GM19452 (cell line): ENCODE results near the gene PTTG1IP2.

Experiments
- ATAC-seq: cut with Tn5 transposase; IDR thresholded peaks from one replicate; pipeline ENCODE4 v1.9.1; 2021; ENCODE audit not compliant: unreplicated experiment

Gene PTTG1IP2

DNA sequence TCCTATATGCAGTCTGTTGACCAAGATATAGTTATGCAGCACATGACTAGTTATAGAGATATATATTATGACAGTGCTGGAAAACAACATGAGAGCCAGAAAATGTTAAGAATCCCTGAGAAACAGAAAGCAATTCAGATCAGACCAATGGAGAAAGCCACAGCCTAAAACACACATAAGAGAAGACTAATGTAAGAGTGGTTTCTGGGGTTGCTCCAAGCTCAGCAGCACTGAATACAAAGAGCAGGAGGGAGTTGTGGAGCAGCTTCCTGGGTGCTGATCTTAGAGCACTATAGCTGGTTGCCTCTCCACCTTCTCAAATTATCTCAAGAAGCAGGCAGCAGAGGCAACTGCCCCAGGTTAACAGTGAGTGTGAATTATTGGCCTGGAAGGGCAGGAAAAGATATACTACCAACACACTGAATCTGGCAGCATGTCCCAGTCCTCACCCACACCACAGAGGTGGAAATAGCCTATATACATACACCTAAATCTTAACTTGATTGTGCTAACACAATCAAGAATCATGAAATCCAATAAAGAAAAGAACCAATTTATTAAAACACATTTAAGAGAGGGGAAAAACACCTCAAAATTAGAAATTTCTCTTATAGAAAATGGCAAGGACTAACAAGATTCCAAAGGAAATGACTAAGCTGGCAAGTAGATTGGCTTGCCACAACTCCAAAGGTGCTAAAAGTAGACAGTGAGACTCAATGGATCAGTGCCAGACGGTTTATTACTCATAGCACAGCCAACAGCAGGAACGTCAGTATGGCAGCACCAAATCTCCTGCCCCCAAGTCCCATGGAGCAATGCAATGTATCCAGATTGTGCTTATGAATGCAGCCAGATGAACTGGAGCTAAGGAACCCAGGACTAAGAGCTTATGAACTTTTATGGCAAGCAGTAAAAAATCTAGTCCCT, 5.1 kb downstream of the PTTG1IP2 start:
- ATAC-seq = no peak

DNA sequence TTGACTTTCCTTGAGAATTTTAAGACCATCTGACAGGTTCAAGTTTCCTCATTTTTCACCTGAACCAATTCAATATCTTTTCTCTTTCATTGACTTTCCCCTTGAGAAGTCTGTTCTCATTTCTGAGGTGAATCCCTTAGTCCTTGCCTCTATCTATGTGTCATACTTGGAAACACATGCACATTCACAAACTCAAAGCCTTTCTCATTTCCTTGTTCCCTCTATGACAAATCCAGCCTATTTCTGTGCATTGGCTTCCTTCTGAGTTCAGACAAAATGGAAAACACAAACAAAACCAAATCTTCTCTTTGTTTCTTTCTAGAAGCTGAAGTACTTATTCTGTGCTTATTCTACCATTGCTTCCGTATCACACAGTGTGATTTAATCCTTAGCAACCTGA, 13.8 kb downstream of the PTTG1IP2 start:
- no peak for ATAC-seq

DNA sequence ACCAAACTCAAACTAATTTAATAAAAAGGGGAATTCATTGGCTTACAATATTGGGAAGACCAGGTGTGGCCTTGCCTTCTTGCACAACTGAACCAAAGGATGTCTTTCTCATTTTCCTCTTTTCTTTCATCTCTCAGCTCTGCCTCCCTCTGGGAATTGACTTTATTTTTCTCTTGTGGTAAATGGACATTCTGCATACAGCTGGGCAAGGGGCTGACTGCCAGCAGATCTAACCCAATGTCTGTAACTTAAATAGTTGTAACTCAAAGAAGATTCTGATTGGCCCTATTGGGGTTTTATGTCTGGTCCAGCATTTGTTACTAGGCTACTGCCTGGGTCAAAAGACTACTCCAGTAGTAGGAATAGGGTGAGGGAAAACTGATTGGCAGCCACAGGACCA, 15.3 kb downstream of the PTTG1IP2 start:
- ATAC-seq = no peak

DNA sequence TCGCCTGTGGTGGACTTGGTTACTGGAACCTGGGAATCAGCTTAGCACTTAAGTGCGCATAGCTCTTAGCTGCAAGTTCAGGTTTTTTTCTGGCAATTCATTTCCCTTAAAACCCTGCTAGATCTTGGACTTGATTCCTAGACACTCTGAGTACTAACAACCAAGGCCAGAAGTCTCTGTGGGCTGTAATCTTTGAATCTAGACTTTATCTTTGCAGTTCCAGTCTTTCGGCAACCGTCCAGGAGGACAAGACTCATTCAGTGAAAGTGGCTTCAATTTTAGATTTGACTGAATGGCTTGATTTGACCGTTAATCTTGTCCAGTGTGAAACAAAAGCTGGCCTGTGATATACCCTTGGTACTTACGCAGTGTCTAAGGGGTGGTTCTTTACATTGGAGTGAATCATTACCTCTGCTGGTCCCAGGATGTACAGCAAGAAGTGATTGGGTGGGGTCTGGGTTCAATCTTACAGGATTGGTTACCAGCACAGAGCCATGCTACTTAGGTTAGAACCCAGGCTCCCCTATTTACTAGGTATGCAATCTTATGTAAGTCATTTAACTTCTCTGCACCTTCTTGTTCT, 16.4 kb downstream of the PTTG1IP2 start:
- ATAC-seq = no peak

DNA sequence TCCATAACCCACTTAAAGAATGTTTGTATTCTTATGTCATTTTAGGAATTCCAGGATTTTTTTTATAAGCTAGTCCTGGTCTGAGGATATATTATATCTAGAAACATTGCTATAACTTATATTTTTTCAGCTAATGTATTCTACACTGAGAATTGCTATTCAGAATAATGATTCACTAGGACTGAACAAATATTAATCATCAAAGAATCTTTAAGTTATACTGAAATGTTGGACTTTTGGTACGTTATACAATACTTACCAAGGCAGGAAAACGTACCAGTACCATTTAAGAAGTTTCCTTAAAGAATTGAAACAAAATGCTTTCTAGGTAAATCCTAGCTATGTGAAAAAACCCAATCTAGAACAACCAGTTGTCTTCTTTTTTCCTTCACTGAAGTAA, 18.4 kb downstream of the PTTG1IP2 start:
- no peak for ATAC-seq

DNA sequence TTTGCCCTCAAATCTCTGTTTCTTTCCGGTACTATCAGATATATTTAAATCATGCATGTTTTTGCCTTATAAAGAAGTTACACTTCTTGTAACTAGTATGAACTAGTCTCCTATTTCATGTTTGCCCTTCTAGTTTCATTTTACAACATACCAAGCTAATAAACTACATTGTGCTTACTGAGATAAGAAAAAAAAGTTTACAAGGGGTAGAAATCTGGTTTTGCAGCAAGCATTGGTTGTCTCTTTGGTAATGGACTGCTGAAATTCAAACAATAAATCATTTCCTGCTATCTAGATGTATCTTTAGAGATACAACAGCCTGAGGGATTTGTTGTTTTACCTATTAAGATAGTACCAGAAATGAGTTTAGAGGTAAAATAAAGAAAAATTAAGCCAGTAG, 18.8 kb downstream of the PTTG1IP2 start:
- no peak for ATAC-seq

DNA sequence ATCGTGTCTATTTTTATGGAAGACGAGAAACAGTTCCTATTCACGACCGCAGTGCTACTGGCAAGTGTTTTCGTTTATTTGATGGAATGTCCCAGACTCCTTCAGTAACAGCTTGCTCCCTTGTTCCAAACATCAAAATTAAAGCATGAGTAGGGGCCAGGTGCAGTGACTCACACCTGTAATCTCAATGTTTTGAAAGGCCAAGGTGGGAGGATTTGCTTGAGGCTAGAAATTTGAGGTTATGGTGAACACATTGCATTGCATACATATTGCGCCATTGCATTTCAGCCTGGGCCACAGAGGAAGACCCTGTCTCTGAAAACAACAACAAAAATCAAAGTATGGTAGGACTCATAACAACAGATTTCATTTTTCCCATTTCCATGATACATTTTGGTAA, 22.8 kb downstream of the PTTG1IP2 start:
- ATAC-seq = no peak

DNA sequence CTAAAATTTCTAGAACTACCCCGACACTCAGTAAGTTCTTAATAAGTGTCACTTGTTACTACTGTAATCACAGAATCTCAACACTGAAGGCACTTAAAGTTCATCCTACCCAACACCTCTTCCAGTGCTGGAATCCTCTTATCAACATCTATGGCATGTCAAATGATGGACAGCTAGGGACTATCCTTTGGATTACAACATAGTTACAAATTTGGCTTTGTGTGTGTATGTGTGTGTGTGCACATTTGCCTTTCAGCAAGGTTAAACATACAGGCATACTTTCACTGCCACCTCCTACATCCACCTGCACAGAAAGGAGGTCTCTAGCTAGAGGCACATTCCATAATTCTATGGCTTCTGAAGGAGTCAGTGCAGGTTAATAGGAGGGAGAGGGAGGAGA, 25.8 kb downstream of the PTTG1IP2 start:
- ATAC-seq = no peak

DNA sequence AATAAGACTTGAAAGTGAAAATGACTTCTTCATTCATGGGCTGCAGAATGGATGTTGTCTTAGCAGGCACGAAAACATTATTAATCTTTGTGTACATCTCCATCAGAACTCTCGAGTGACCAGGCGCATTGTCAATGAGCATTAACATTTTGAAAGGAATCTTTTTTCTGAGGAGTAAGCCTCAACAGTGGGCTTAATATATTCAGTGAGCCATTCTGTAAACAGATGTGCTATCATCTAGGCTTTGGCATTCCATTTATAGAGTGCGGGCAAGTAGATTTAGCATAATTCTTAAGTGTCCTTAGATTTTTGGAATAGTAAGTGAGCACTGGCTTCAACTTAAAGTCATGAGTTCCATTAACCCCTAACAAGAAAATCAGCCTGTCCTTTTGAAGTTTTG, 33.1 kb downstream of the PTTG1IP2 start:
- ATAC-seq = no peak

DNA sequence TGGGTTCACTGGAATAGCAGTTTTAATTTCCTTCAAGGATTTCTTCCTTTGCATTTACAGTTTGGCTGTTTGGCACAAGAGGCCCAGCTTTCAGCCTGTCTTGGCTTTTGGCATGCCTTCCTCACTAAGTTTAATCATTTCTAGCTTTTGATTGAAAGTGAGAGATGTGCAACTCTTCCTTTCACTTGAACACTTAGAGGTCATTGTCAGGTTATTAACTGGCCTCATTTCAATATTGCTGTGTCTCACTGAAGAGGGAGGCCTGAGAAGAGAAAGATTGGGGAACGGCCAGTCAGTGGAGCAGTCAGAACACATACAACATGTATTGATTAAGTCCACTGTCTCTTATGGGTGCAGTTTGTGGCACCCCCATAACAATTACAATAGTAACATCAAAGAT, 33.9 kb downstream of the PTTG1IP2 start:
- no peak for ATAC-seq

DNA sequence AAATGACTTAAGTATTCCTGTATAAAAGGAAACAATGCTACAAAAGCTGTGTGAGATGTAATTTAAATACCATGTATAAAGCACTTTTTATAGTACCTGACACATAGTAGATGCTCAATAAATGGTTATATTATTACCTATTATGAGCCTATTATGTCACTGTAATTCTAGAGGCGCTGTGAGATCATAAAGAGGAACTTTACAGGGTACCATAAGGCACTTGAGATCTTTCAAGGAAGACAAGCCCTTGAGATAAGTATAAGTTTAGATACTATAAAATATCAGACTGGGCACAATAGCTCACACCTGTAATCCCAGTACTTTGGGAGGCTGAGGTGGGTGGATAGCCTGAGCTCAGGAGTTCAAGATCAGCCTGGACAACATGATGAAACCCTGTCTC, 38.3 kb downstream of the PTTG1IP2 start:
- no peak for ATAC-seq

DNA sequence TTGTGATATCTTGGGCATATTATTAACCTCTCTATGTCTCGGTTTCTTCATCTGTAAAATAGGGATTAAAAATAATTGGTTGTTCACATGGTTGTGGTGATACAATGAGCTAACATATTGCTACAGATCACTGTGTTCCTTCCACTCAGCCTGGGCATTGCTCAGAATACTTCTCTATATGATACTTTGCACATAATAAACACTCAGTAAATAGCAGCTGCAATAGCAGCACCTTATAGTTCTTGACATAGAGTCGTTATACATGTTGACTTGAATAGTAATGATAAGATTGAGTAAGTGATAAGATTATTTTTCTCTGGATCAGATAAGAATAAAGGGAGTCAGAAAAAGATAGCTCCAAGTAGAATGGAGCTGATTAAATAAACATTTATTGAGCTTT, 42.3 kb downstream of the PTTG1IP2 start:
- no peak for ATAC-seq

DNA sequence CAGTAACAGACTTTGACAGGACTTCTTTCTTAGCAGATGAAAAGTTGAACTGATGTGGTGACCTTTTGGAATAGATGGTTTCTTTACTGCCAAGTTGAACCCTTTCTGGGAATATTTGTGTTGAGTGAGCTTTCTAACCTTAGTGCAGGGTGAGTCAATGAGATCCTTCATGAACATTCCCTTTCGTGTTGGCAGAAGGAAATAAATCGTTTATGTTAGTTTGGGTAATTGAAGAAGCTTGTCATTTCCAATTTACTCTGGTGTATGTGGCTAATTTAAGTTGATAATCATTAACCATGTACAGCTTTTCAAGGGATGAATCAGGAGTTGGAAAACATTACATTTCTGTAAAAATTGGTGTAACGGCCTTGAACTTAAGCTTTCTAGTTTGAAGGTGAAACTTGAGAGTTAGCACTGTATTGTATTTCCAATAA, 43.4 kb downstream of the PTTG1IP2 start:
- ATAC-seq = no peak

DNA sequence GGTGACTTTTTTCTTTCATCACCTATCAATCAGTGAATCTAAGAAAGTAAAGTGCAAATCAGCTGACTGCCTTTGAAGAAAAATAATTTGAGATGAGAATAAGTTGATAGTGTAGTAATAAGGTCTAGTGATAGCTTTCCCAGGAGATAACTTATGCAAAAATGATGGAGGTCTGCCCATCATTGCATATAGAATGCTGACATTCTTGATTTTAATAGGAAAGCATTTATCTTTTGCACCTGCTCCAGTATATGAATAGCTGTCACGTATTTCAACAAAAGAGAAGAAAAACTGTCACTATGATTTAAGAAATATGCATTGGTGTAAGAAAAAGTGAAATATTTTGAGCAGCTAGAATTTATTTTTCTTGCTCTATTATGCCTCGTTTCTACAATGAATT, 46.8 kb downstream of the PTTG1IP2 start:
- no peak for ATAC-seq

DNA sequence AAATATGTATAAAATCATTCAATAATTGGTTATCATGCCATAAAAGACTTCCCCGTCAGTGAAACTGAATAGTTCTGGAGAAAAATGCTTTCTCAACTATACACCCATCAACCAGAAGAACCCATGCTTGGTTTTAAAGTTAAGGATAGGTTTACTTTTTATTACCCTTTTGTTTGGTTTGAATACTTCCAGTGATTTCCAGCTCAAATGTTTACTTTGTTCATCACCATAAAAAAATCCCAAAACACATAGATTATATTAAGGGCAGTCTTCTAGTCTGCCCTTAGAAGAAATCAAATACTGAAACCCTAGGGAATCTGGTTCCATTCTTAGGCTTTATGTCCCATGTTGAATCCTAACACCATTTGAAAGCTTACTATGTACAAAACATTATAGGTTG, 49.2 kb downstream of the PTTG1IP2 start:
- ATAC-seq = no peak

DNA sequence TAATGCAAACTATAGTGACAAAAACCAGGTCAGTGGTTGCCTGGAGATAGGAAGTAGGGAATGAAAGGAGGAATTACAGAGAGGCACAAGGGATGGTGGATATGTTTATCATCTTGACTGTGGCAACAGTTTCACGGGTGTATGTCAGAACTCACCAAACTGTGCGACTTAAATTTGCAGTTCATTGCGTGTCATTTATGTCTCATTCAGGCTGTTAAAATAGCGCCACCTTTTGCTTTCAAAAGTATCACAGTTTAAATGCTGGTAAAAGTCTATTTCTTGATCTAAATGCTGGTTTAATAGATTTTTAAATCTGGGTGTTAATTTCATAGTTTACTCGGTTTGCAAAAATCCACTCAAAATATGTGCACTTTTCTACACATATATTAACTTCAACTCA, 51.0 kb downstream of the PTTG1IP2 start:
- ATAC-seq = no peak

DNA sequence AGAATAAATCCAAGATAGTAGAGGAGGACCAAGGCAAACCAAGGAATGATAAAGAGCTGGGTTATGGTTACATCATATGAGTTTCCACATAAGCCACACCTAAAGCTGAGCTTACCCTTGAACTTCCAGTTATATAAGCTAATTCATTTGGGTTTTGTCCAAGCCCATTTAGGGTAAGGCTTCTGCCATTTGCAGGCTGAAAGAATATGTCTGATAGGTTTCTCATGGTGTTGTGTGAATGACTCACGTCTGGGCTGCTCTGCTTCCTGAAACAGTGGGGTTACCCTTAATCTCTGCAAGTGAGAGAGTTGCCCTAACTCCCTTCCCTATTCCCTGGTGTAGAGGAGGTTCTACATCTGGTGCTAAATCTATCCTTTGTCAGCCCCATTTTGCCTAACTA, 60.8 kb downstream of the PTTG1IP2 start:
- no peak for ATAC-seq

DNA sequence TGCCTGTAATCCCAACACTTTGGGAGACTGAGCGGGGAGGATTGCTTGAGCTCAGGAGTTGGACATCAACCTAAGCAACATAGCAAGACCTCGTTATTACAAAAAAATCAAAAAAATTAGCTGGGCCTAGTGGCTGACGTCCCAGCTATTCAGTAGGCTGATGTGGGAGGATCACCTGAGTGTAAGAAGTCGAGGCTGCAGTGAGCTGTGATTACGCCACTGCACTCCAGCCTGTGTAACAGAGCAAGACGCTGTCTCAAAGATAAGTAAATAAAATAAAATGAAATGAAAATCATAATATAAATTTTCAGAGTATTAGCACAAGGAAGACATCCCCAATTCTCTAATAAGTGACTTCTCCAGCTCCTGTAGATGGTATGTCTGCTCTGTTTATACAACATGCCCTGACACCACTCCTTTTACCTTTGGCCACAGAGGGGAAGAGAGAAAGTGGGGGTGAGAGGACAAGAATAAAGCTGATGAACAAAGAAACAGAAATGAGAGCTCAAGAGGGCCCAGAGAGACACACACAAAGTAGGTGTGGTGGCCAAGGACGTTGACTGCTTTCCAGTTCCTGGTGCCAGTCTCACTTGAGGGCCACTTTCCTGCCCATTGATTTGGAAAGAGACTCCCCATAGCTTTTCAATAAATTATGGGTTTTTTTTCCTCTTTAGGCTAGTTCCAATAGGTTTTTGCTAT, 62.9 kb downstream of the PTTG1IP2 start:
- ATAC-seq = peak; percentile 51

DNA sequence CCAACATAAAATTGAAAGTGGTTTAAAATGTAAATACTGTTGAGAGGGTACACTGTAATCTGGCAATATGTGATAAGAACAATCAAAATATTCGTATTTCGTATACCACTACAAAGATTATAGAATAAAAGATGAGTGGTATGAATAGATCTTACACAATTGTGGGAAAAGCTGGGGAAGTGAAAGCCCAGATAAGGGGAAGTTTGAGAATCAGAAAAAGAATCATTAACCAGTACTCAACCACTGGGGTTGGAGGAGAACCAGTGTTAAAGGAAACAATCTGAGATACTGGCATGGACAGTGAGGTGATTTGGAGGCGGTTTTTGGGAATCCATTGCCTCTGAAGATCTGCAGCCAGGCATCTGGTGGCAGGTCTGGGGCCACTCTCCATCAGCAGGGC, 67.0 kb downstream of the PTTG1IP2 start:
- ATAC-seq = peak; percentile 75

DNA sequence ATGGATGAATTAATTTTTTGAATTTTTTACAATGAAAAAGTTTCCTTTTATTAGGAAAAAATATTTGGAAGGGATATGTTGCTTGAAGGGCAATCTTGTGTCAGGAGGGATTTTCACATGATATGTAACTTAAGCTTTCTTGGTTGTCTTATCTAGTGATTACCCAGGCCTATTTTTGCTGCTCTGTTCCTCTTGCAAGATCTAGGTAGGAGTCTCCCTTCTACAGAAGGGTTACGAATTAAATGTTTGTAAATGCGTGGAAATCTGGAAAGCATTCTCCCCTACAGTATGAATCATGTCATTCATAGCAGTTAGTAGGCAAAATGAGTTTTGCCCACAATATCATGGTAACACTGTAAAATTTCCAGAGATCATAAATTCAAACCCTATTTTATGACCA, 69.0 kb downstream of the PTTG1IP2 start:
- ATAC-seq = no peak

DNA sequence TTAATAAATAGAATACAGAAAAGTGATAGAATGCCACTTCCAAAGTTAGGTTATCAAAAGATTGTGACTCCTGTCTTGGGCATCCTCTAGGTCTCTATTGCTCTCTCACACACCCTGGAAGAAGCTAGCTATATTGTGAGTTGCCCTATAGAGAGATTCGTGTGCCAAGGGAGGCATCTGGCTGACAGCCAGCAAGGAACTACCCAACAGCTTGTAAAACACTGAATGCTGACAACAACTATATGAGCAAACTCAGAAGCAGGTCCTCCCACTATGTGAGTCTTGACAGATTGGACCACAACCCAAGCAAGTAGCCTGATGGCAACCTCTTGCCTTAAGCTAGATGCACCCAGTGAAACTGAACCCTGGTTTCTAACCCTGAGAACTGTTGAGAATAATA, 71.0 kb downstream of the PTTG1IP2 start:
- ATAC-seq = no peak

DNA sequence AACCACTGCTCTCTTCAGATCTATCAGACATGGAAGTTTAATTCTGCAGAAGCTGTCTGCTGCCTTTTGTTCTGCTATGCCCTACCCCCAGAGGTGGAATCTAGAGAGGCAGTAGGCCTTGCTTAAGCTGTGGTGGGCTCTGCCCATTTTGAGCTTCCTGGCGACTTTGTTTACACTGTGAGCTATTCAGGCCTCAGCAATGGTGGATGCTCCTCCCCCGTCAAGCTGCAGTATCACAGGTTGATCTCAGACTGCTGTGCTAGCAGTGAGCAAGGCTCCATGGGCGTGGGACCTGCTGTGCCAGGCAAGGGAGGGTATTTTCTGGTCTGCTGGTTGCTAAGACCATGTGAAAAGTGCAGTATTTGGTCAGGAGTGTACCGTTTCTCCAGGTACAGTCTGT, 81.6 kb downstream of the PTTG1IP2 start:
- no peak for ATAC-seq
